ENCODE data around the gene MSMP.

GRCh38 chr9:35738924-35739323 lies 15.2 kb downstream of the MSMP start:
- TF ChIP-seq POLR2AphosphoS5 (IDR thresholded peaks at IDR 0.05; ENCODE audit: borderline replicate concordance, low read depth, low read length) = no peak
- no peak for TF ChIP-seq EZH2 (IDR thresholded peaks at IDR 0.05)
- TF ChIP-seq FOXP2 (optimal IDR thresholded peaks at IDR 0.05; ENCODE audit: control extremely low read depth, extremely low read length, insufficient read depth) = no peak

Measured in SK-N-MC (cell line).